NCI-H82 (cell line): Measurements from ENCODE around the gene METTL1.

Source experiments
- DNase-seq: peaks from one replicate; lab custom pipeline; 2025; lab: John Stamatoyannopoulos, UW

Gene METTL1

DNA sequence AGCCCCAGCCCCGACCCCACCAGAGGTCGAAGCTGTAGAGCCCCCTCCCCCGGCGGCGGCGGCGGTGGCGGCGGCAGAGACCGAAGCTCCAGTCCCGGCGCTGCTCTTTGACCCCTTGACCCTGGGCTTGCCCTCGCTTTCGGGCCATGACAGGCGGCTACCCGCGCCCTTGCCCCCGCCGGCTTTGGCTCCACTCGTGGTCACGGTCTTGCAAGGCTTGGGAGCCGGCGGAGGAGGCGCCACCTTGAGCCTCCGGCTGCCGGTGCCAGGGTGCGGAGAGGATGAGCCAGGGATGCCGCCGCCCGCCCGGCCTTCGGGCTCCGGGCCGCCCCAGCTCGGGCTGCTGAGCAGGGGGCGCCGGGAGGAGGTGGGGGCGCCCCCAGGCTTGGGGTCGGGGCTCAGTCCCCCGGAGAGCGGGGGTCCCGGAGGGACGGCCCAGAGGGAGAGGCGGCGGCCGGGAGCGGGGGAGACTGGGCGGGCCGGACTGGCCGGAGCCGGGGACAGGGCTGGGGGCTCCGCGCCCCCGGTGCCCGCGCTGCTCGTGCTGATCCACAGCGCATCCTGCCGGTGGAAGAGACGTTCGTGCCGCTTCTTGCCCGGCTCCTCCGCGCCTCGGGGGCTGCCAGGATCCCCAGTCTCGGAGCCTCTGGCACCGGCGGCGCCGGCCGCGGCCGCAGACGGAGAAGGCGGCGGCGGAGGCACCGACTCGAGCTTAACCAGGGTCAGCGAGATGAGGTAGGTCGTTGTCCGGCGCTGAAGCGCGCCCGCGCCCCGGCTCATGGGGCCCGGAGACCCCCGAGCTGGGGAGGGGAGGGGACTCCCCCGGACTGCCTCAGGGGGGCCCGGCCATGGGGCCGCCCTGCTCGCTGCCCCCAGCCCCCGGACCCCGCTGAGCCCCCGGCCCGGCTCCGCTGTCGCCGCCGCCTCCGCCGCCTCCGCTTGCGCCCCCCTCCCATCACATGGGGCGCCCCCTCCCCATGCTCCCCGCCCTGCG lies 34.1 kb downstream of the METTL1 start:
- DNase-seq = peak; percentile 50

DNA sequence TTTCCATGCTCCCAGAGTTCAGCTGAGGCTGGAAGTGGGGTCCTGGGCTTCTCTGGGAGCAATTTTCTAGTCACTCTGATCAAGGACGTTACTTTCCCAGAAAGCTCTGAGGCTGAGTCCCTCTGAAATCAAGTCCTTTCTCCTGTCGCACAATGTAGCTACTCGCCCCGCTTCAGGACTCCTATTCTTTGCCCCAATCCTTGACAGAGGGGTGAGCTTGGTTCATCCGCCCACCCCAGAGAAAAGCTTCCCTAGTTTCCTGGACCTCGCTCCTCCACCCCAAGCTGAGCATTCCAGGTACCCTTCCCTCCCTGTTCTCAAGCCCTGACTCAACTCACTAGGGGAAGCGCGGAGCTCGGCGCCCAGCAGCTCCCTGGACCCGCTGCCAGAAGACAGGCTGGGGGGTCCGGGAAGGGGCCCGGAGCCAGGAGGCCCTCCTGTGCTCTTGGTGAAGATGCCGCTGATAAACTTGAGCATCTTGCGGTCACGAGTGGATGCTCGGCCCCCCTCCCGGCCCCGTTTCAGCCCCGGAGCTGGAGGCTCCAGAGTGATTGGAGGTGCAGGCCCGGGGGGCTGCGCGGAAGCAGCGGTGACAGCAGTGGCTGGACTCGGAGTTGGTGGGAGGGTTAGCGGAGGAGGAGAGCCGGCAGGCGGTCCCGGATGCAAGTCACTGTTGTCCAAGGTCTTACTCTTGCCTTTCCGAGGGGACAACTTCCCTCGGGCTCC lies 35.0 kb downstream of the METTL1 start:
- no peak for DNase-seq

DNA sequence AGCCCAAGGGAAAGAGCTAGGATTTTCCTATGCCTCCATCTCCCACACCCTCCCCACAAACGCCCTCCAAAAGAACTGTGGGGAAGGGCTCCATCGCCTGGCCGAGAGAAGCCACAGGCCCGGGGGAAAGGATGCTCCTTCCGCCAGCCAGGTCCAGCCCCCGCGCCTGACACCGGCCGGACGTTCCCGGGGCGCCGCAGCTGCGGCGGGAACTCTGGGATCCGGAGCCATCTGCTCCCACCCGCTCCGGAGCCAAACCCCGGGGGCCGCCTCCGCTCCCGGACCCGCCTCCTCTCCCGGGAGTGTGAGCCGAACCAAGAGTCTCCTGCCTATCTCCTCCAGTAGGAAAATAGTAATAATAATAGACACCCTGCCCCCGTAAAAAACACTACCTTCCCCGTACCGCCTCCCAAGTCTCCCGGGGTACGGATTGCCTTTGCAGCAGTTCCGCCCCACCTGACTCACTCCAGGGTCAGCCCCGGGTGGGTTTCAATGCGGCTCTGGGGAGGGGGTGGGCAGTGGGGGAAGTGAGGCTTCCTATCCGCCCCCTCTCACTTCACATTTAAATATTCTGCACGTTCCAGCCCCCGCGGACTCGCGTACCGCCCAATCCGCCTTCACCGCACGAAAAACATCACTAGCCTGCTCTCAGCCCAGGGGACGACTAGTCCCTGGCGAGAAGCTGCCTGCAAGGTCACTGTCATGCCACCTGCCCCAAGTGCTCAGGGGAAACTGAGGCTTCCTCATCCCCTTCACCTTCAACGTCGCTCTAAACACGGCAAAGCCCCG lies 35.8 kb downstream of the METTL1 start:
- peak; percentile 73 for DNase-seq

DNA sequence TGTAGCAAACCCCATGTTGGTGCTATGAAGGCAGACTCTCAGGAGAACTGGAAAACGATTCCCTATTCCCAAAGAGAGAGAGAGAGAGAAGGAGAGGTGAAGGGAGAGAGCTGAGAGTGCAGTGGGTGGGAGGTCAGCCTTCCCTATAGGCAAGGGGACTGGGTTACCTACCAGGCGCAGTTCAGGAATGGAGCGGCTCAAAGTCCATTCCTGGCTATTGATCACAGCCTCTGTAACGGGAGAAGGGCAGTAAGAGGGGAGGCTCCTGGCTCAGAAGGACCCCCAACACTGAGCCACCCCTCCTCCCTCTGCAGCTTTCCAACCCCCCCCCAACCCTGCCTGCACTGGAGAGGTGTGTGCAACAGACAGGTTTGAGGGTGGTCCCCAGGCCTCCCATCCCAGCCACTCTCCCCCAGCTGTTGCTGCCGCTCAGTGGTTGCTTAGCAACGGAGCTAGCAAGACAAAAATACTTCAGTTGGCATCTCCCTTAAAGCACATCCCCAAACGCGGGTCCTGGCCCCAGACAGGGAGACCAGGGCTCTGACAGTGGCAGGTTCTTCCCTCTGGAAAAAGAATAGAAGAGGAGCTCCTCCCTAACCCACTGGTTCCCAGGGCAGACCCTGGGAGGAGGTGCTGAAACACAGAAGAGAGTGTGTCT lies 36.6 kb downstream of the METTL1 start:
- peak; percentile 59 for DNase-seq

DNA sequence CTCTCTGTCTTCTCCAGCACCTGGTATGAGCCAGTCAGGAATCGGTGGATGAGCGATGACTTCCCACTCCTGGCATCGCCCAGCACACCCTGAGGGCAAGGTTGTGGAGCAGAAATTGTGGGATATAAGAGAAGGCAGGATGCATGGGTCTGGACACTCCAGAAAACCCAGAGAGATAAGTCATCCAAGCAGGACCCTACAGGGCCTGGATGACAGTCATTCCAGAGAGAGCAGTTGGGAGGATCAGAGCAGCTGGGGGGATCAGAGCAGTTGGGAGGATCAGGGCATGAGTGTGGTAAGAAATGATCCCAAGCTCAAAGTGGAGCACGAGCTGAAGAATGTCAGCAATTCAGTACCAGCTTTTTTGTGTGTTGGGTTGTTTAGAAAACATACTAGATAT lies 37.3 kb downstream of the METTL1 start:
- DNase-seq = peak; percentile 50

DNA sequence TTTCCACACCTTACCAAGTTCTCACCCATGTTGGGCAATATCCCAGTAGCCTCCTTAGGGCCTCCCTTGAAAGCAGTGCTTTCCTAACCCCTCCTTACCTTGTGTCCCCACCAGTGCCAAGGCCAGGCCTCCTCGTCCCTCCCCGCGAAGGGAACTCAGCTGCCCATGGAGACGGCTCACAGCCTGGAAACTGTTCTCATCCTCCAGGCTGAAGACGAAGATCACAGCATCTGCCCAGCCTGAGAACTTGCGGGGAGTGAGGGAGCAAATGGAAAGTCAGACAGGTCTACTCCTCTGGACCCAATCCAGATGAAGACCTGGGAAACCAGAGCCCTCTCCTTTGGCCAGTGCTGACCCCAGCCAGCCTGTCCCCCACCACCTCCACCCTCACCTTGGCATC lies 38.0 kb downstream of the METTL1 start:
- no peak for DNase-seq

DNA sequence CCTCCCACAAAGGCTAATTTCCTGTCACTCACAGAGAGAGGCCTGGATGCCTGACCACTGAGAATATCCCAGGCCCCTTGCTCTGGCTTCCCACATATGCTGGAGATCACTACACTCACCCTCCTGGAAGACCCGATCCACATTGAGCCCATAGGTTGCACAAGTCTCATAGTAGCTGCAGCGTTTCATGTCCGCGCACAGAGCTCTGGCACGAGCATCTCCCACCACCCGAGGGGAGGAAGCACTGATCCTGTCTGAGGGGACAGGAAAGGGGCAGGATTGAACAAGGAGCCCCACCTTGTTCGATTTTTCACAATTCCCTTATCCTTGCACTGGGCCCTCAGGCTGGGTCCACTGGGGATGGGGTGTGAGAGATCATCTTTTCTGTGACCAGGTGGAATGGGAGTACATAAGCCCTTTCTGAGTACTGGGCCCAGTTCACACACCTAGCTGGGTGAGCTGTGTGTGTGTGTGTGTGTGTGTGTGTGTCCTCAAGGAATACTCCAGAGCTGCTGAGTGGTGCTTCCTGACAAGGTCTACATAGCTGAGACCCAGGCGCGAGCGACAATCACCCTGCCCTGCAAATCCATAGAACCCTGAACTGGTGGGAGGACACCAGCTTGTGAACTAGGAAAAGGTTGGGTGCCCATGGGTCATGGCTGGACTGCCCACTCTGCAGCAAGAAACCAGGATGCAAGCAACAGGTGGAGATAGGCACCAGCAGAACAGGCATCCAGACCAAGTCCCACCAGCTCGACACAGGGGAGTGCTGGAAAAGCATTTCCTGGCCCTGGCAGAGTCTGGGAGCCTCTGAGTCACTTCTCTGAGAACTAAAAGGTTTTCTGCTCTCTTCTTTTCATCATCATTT lies 38.9 kb downstream of the METTL1 start:
- DNase-seq = no peak

DNA sequence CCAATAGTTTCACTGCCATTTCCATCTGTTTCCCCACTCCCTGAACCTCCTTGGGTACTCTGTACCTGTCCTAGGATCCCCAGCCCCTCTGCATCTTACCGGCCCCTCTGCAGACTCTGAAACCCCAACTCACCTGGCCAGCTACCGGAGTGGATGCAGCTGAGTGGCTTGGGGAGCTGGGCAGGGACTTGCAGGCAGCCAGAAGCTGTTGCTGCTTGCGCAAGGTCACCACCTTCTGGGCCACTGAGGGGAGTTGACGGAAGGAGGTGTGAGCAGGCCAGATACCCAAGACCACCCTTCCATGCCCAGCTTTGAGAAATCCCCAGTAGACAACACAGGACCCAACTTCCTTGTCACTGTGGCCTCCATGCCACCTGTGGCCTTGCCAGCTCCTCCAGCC lies 39.6 kb downstream of the METTL1 start:
- DNase-seq = no peak

DNA sequence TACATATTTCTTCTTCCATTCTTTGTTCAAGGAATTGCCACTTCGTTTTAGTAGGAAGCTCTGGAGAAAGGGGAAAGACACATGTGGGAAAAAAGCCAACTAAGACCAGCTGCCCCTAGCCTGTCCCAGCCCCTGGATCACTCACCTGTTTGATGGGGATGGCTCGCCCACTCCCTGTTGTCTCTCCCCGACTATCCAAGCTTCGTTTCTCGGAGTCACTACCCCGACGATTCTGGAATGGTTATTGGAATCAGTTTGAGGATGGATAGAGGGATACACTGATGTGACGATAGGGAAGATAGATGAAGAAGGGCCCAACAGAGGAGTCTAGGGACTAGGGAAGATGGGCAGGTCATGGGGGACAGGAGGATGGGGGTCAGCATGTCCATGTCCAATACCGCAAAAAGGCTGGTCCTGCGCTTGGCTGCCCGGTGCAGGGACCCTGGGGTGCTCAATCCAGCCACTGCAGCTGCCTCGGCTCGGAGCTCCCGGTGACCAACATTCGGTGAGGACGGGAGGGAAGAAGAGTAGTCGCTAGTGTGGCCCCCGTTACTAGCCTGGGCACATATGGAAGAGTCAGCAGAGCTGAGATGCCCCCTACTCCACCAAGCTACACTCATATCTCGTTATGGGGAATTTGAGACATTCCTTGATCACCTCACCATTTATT lies 40.4 kb downstream of the METTL1 start:
- DNase-seq = no peak

DNA sequence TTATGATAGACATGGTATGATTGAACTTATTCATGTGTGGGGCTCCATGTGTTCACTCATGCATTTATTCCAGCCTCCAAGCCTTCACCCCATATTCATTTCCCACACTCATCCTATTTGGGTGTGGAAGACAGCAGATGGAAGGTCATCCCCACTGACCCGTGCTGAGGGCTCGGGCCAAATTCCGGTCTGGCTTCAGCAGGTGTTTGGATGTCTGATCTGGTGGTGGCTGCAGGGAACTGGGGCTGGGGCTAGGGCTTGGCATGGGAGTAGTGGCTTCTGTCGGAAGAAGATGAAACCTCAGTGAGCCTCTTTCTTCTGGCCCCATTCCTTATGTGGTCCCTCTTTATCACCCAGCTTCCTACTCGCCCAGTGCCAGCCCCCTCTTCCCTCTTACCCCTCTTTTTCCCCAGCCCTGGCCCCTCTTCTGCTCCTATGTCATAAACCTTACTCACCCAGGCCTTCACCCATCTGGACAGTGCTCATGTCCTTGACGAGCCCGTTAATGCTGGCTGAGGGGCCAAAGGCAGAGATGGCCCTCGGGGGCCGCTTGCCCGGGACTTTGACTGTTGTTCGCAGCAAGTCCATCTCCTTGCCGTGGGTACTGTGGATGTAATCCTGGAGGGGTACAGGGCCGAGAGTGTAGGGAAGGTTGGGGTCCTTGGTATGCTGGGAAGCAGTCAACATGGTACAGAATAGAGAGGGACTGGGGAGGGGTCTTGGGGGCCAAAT lies 41.4 kb downstream of the METTL1 start:
- DNase-seq = no peak

DNA sequence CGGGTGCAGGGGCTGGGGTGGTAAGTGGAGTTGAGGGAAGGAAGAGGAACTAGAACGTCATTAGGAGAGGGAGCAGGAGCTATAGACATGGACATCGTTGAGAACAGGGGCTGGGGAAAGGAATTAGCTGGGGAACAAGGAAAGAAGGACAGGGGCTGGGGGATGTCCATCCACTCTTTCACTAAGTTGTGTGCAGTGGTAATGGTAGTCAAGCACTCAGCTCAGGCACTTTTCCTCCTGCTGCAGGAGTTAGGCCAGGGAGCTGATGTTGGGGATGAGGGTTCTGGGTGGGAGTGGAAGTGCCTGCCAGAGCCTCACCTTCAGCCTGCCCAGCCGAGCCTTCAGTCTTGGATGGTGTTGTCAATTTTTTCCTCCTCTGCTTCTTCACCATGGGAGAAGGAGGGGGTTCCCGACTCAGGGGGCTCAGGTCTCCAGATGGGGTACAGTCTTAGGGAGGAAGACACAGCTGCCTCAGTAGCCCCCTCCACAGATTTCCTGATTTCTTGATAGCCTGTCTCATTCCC lies 42.5 kb downstream of the METTL1 start:
- DNase-seq = no peak

DNA sequence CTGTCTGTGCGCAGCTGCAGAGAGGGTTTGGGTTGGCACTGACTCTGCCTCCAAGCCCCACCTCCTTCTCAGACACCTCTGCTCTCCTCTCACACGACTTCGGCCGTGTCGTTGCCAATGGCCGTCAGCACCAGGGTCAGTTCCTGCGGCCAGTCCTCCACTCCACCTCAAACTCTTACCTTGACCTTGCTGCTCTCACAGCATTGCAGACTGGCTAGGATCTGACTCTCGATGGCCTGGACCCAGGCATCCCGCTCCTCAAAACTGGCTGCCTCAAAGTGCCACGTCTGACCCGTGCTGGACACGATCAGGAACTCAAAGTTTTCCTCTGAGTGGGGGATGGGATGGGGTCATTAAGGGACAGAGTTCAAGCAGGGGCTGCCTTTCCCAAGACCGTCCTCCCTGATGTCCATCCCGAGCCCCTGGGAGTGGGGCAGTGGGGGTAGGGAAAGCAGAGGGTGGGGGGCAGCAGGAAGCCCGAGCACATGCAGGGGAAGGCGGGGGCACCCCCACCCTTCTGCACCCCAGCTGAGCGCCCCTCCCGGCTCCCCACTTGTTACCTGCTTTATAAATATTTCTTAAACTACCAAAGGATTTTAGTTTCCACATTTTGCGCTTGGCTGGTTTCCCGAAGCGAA lies 44.0 kb downstream of the METTL1 start:
- no peak for DNase-seq

DNA sequence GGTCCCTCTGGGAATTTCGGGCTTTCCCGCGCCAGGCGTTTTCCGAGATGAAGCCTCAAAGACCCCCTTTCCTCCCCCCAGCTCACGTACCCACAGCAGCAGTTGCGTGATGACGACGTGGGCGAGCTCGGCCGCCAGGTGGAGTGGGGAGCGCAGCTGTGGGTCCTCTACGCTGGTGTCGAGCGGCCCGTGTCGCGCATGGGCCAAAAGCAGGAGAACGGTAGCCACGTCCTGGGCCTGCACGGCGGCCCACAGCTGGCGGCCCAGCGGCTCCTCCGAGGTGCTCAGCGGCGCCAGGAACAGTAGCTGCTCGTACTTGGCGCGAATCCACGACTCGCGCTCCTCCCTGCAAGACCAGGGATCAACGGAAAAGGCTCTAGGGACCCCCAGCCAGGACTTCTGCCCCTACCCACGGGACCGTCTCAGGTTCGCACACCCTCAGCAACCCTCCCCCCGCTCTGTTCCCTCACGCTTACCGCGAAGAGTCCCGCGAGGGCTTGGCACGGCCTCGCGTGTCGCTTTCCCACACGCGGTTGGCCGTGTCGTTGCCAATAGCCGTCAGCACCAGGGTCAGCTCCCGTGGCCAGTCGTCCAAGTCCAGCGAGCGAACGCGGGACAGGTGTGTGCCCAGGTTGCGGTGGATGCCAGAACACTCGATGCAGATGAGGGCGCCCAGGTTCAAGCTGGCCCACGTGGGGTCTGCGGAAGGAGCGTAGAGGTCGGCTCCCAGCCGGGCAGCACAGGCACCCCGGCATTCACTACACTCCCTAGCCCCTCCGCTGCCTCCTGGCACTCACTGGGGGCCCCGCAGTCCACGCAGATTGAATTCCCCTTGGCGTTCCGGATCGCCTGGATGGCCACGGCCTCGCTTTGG lies 44.8 kb downstream of the METTL1 start:
- no peak for DNase-seq

DNA sequence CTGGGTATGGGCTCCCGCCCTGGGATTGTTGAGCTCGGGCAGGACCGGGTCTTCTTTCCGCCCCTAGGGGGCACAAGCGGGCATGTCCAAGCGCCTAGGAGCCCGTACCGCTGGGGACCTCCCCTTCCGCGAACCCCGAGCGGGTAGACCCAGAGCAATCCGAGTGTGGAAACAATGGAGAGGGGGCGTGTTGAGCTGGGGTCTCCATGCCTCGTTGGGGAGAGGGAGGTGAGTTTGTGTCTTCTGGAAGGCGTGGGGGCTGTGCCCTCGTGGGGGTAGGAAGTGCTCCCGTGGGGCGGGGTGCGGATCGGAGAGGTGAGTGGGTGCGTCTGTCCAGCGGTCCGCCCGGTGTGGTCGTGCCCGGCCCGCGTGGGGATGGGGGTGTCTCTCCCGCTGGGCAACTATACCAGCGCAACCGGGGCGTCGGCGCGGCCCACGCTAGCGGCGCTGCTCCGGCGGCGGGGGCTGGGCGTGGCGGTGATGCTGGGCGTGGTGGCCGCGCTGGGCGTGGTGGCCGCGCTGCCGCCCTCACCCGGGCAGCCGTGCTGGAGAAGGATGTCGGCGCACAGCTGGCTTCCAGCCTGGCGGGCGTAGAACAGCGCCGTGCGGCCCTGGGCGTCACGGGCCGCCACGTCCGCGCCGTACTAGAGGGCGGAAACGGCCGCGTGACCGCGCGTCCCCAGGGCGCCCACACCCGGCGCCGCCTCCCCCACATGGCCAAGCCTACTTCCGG lies 45.6 kb downstream of the METTL1 start:
- peak; percentile 95 for DNase-seq

DNA sequence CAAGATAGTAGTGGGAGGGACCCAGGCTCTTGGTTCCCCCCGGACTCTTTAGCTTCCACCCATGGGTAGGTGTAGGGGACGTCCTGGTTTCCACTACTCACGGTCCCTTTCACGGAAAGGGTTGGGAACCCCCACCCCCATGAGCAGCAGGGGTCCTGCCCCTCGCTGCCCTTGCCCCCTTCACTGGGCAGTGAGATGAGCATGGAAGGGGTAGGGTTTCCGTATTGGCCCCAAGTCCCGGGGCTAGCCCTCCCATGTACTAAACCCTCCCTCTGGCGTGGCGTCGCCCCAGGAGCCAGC lies 46.1 kb downstream of the METTL1 start:
- no peak for DNase-seq

DNA sequence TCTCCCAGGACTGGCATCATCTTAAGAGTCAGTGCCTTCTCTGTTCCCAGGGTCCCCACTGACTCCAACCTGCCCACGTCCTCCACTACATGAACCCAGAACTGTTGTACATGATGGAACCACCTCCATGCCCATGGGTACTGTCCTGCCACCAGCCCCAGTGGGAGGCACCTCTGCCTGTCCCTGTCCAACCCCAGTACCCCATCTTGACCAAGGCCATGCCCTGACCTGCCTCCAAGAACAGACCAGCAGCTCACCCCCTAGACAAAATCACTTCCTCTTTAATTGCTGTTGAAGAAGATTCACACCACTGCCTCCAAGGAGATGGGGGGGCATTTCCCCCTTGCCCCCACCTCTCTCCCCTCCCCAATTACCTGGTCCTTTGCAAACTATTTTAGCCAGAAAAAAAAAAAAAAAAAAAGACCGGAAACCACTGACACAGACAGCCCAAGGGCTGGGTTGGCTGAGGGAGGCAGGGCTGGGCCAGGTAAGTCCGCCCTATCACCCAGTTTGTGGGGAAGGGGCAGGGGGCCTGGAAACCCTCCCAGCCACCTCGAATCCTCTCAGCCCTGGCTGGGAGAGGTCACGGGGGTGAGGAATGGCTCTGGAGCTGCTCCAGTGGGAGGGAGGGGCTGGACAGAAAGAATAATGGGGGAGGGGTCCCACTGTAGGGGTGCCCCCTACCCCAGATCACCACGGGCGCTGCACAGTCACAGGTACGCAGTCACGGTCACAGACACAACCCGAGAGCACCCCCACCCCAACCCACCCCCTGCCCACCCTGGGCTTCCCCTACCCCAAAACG lies 46.8 kb downstream of the METTL1 start:
- DNase-seq = no peak
